GM21737 (cell line): ENCODE results near the gene POLN.

ENCODE experiments used
- ATAC-seq: cut with Tn5 transposase; IDR thresholded peaks from one replicate; pipeline ENCODE4 v1.9.1; 2021; ENCODE audit warnings: mild to moderate bottlenecking, moderate library complexity; ENCODE audit not compliant: unreplicated experiment

The POLN gene

GRCh38 chr4:2126309-2127043 lies 115.4 kb downstream of the POLN start:
- ATAC-seq = no peak

GRCh38 chr4:2125831-2126230 lies 116.1 kb downstream of the POLN start:
- no peak for ATAC-seq

GRCh38 chr4:2125023-2125422 lies 116.9 kb downstream of the POLN start:
- ATAC-seq = no peak

DNA sequence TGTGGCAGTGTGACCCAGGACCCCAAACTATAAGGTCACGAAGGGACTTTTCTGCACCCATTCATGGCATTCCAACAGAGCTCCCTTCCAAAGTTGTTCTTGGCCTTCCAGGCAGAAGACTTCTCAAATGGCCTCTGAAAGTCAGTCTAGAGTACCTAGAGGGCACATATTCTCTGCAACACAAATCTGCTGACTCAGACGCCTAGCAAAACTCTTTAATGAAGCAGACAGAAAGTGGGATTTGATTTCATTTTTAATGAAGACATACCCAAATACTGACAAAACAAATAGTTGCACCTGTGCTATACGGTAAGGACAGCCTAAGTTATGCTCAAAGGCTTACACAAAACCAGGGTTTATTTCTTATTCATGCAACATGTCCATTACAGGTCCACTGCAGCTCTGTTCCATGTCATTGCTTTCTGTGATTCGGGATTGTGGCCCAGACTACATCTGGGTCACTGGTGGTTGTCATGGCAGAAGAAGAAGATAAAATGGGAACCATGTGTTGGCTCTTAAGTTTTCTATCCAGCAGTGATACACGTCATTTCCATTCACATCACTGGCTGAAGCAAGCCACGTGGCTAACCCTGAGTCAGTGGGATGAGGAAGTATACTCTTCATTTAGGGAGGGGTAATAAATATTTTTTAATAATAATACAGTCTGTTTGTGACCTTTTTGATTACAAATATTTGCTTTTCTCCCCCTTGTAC lies 125.1 kb downstream of the POLN start:
- no peak for ATAC-seq

GRCh38 chr4:2105559-2105958 lies 136.4 kb downstream of the POLN start:
- no peak for ATAC-seq

- no peak for ATAC-seq
These were observed 137.2 kb downstream of the POLN start for GRCh38 chr4:2104556-2105345.

- ATAC-seq = no peak
These were observed 137.9 kb downstream of the POLN start for GRCh38 chr4:2103843-2104547.

- ATAC-seq = no peak
These were observed 138.6 kb downstream of the POLN start for GRCh38 chr4:2103127-2103842.

DNA sequence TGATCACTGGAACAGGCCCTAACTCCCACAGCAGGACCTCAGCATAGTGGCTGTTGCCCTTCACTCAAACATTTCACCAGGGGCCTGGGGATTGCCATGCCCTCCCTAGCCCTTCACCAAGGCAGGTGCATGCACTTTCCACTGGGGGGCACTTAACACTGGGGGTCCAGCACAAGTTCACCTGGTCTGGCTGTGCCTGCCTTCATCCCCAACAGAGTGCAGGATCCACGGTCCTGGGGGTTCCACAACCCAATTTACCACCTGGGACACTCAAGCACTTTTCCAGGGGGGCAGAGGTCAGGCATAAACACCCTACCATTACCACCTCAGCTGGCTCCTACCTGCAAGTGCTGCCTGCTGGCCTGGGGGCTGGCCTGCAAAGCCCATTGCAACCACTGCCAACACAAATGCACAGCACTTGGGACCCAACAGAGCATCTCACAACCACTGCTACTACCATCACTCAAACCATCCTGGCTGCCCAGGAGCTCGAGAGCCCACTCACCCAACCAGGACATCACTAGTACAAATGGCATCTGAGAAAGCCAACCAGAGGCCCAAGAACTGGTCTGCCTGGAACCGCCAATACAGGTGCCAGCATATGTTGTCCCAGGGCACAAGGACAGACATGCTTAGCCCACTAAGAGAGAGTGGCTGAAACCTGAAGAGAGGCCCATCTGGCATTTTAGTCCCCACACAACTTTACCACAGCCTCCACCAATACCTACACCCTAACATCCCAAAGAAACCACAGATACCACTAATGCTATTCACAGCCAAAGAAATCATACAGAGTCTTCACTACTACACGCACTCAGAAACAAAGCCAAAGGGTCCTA lies 139.7 kb downstream of the POLN start:
- ATAC-seq = no peak

DNA sequence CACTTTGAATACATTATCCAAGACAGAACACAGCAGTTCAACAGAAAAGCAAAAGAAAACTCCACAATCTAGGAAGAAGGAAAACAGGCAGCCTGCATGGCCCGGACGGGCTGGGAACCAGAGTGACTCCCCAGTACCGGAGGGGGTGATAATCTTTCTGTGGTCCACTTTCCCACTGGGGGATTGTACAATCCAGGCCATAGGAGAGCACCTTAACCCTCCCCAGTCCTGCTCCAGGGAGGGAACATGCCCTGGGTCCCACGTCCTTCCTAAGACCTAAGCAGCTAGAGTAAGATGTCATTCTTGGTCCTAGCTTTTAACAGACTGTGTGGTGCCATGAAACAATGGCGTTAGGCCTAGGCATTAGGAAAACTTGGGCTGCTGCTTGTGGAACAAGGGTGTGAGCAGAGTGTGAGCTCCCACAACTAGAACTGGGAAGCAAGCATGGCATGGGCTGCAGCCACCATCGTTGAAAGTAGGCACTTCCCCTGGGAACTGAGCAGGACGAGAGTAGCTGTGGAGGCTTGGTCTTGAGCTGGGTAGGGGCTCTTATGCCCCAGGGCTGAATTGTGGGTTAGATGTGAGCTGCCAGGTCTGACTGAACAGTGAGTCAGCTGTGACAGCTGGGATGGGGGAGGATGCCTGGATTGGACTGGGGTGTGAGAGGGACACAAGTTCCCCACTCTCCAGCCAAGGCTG lies 140.4 kb downstream of the POLN start:
- ATAC-seq = no peak

DNA sequence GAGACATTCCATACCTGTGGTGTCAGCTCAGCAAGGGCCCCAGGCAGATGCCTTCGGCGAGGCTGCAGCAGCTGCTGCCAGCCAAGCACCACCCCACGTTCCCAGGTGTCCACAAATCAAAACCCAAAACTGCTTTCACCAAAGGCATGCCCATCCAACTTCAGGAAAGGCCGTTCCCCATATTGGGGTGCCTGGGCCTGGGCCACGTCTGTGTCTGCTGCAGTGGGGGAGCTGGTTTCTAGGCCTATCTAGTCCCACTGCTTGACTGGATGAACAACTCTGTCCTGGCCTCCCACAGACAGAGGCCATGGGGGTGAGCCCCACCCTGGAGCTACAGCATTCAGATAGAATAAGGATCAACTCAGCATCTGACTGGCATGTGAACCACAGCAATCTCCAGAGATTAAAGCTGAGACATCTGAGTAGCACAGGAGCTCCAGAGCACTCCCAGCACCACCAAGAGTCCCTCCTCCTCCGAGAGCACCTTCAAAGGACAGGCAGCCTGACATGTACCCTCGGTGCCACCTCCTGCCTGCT lies 145.8 kb downstream of the POLN start:
- no peak for ATAC-seq

DNA sequence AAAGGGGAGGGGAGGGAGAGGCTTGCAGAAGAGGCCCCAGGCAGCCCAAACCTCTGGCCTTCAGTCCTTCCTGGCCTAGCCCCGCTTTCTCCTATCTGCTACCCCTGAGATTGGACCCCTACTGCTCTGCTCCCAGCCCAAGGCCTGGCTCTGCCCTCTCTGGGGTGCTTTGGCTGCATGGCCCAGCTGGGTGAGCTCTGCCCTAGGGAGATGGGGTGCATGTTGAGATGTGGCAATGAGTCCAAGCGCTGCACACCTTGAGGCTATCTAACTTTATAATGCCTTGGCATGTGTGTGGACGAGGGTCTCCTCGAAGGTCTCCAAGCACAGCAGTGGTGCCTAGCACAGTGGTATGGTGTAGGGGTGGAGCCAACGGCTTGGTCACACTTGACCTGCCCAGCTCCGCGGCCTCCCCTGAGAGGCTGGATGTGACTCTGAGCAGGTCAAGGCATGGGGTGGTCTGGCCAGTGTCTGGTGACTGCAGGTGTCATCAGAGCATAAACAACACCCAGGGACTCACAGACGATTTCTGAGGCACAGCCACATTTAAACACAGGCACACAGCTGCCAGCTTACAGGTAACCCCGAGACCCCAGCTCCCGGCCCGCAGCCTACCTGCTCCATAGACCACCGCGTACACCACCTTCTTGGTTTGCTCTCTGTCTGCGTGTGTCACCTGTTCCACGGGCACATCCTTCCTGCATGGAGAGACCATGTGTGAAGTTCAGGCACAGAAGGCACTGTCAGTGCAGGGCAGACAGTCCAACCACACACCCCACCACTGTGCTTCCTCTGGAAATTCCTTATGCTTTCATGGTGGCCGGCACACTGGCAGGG lies 146.5 kb downstream of the POLN start:
- no peak for ATAC-seq

DNA sequence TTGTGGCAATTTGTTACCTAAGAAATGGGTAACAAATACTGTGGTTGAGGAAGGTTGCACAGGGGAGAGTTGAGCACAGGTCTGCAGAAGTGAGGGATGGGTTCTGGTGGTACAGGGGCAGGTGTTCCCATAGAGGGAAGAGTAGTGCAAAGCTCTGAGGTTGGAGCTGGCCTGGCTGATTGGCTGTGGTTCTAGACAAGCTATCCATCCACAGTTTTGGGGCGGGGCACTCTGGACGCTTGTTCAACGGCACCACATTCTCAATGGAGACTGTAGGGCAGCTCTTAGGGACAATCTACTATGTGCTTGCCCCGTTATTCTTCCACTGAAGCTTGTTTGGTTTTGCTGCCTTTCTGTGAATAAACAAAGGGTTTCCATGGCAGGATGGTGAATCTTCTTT lies 147.4 kb downstream of the POLN start:
- ATAC-seq = no peak

DNA sequence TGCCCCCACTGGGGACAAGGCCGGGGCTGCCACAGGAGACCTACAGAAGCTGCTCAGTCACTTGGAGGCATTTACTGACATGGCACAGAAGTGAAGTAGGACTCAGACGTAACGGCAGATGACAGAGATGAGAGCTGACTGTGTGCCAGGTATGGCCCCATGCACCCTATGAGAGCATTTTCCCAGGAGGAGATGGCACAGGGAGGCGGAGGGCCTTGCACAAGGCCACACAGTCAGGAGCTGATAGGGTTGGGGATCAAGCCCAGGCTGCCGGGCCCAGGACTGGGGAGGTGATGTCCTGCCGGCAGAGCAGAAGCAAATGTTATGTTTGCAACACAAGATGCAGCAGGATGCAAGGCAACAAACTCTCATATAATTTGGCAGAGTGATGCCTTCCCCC lies 148.7 kb downstream of the POLN start:
- no peak for ATAC-seq

DNA sequence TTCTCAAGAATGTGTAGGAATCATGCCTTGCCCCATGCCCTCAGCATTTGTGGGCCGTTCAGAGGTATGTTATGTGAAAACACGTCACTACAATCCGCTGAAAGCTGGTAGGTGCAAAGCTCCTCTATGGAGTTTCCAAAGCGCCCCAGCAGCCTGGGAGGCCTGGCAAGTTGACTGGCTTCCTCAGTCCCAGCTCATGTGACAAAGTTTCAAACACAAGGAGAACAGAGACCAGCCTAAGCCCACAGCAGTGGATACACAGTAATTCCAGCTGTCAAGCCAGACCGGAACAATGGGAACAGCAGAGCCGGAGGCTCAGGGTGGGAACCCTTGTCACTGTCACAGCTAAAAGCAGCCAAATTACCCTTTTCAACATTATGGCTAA lies 149.3 kb downstream of the POLN start:
- no peak for ATAC-seq

- no peak for ATAC-seq
These were observed 149.8 kb downstream of the POLN start for GRCh38 chr4:2091990-2092668.

- no peak for ATAC-seq
These were observed 151.3 kb downstream of the POLN start for GRCh38 chr4:2090642-2091041.
